NCI-H2227 treated with DMSO at 0.1 percent for 48 hours (cell line): ENCODE results near the gene GEMIN2.
"Not testable (repeated sequence)": the region's sequence is repeated elsewhere in the genome, so short reads cannot be mapped to it uniquely, and the experiment has no call there.

Source experiments
- DNase-seq: peaks from one replicate; lab custom pipeline; 2025; lab: John Stamatoyannopoulos, UW

GEMIN2 gene

DNA sequence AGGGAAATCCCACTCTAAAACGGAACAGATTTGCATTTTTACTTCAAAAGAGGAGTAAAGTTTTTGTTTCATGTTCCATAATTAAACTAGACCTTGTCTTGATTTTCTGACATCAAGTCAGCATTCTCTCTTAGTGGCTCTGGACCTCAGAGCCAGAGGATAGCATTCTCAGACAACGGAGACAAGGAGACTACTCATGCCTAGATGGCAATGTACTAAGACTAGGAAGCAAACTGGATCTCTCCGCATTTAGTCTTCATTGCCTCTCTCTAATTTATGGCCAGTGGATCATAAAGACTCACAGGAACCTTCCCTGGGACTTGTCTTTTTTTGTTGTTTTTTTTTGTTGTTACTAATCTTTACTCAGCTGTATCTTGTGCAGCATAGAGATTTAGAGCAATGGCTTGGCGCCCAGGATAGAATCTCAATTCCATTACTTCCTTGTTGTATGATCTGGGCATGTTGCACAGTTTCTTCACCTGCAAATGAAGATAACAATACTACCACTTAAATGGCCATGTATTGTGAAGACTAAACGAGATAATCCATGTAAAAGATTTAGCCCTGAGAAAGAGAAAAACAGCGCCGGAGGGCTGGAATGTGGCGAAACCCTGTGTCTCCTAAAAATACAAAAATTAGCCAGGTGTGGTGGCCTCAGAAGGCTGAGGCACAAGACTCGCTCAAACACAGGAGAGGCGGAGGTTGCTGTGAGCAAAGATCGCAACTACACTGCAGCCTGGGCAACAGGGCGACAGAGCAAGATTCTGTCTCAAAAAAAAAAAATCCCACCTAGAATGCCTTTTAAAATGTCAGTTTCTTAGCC is 4.0 kb upstream of the GEMIN2 start:
- peak; percentile 58 for DNase-seq

- no peak for DNase-seq
Measured at GRCh38 chr14:39113685-39114072, 444 bp upstream of the GEMIN2 start.

DNA sequence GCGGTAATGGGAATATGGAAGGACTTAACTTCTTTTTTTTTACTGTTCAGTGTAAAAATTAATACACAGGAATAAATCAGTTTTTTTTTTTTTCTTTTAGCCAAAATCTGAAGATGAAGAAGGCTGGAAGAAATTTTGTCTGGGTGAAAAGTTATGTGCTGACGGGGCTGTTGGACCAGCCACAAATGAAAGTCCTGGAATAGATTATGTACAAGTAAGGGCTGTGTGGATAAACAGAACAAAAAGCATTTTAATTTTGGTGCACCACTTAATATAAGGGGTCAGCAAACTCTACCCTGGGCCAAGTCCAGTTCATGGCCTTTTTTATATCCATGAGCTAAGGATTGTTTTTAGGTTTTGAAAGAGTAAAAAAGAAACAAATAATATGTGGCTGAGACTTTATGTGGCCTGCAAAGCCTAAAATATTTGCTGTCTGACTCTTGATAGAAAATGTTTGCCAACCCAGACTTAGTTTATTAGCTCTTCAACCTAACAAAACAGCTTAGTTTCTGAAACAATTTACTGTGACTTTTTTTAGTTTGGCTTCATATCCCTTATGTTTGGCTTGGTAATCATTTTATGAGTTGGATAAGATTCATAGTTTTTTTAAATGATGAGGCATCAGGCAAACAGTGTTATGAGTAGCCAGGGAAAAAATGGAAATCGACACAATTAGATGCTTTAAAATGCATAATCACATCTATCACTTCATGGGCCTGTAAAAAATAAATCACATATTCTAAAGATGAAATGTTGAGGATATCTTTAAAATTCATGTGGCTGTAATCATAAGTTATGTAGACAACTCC is 8.4 kb downstream of the GEMIN2 start:
- no peak for DNase-seq

DNA sequence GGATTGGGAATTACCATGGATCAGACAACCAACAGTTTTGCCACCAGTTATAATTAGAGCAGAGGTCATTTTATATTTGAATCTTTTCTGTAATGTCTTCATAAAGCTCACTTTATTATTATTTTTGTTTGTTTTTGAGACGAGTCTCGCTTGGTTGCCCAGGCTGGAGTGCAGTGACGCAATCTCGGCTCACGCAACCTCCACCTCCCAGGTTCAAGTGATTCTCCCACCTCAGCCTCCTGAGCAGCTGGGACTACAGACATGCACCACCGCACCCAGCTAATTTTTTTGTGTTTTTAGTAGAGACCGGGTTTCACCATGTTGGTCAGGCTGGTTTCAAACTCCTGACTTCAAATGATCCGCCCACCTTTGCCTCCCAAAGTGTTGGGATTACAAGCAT is 23.7 kb downstream of the GEMIN2 start:
- not testable (repeated sequence) for DNase-seq

GRCh38 chr14:39138440-39138839 is 24.3 kb downstream of the GEMIN2 start:
- DNase-seq = no peak

GRCh38 chr14:39140170-39140569 is 26.0 kb downstream of the GEMIN2 start:
- DNase-seq = no peak

GRCh38 chr14:39141623-39142022 is 27.5 kb downstream of the GEMIN2 start:
- DNase-seq = not testable (repeated sequence)

- DNase-seq = not testable (repeated sequence)
Measured at GRCh38 chr14:39143226-39143625, 29.1 kb downstream of the GEMIN2 start.

GRCh38 chr14:39145266-39145966 is 31.3 kb downstream of the GEMIN2 start:
- DNase-seq = no peak

GRCh38 chr14:39154594-39155189 is 40.6 kb downstream of the GEMIN2 start:
- DNase-seq = no peak

DNA sequence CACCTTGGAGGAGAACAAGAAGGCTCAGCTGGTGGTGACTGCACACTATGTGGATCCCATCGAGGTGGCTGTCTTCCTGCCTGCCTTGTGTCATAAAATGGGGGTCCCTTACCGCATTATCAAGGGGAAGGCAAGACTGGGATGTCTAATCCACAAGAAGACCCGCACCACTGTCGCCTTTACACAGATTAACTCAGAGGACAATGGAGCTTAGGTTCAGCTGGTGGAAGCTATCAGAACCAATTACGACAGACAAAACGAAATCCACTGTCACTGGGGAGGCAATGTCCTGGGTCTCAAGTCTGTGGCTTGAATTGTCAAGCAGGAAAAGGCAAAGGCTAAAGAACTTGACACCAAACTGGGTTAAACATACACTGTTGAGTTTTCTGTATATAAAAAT is 43.4 kb downstream of the GEMIN2 start:
- DNase-seq = no peak

- no peak for DNase-seq
Measured at GRCh38 chr14:39158222-39158858, 44.2 kb downstream of the GEMIN2 start.

DNA sequence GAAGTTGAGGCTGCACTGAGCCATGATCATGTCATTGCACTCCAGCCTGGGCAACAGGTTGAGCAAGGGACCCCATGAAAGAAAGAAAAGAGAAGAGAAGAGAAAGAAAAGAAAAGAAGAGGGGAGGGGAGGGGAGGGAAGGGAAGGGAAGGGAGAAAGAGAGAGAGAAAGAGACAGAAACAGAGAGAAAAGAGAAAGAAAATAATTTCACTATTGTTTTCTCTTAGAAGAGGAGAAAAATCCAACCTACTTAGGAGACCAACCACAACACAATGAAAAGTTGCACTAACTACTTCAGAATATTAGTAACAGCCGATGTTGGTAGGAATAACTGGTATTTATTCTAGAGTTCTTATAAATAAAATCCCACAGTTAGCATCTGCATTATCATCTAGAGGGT is 46.4 kb downstream of the GEMIN2 start:
- DNase-seq = no peak

DNA sequence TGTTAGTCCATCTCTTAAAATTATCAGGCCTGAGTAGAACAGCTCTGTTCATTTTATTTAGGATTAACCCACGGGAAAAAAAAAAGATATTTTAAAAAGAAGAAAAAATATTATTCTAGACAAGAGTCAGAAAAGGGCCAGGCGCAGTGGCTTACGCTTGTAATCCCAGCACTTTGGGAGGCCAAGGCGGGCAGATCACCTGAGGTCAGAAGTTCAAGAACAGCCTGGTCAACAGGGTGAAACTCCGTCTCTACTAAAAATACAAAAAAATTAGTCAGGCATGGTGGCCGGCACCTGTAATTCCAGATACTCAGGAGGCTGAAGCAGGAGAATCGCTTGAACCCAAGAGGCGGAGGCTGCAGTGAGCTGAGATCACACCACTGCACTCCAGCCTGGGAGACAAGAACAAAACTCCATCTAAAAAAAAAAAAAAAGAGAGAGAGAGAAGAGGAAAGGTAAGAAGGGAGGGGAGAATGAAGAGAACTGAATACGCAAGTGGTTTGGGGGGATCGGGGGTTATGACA is 53.7 kb downstream of the GEMIN2 start:
- not testable (repeated sequence) for DNase-seq

- no peak for DNase-seq
Measured at GRCh38 chr14:39168591-39168990, 54.5 kb downstream of the GEMIN2 start.

DNA sequence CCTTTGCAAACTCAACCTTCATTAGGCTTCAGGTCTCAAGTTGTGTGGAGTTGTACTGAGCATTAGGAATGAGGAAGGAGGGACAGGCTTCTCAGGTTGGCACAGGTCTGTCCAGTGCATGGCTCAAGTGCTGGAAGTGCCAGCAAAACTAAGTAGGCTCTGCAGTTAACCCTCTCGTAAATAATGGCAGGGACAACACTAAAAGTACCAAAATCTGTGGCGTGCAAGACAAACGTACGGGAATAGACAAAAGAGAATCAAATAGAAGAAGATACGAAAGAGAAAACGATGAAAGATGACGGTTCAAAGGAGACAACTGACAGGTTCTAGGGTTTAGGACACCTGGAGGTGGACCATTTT is 55.4 kb downstream of the GEMIN2 start:
- DNase-seq = no peak

GRCh38 chr14:39173198-39173597 is 59.1 kb downstream of the GEMIN2 start:
- DNase-seq = no peak

- peak; percentile 96 for DNase-seq
Measured at GRCh38 chr14:39174560-39175444, 60.7 kb downstream of the GEMIN2 start, which contains the start of gene PNN. TSS of gene PNN (plus strand) at chr14:39175254. CDS start at chr14:39175280, 26 bp downstream.

DNA sequence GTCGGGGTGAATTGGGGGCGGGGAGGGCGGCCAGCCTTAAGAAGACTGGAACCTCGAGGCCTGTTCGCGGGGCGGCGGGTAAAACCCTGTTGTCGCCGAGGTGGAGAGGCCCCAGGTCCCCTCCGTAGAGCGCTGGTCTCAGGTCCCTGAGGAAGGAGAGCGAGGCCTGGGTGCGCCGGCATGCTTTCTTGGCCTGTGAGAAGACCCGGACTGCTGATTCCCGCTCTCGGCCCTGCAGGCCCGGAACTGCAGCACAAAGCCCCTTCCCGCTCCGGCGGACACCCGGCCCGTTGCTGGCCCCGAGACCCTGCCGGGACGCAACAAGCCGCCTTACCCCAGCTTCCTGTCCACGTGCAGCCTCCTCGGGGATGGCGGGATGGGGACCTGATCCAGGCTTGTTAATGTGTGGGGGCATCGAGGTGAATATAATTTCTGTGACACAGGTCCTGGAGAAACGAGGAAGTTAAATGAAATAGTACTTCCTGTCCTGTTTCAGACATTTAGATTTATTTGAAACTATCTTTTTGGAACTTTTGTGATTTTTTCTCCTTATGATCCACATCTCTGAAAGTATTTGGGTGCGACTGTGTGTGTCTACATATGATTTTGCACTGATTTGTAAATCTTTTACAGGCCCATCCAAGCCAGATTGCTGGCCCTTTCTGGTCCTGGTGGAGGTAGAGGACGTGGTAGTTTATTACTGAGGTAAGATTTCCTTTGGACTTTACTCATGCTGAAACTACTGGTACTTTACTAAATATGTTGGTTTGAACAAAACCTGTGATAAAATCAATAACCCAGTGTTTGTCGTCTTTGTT is 61.5 kb downstream of the GEMIN2 start:
- DNase-seq = peak; percentile 41
